Lower leg skin (tissue), 3 donors: ENCODE measurements around the gene CLDN9.

ENCODE experiments used
- POLR2A ChIP-seq, 2 donors: fragments of 450-650 bp; IDR thresholded peaks; one replicate each; pipeline ENCODE4 v1.6.1; 2016 to 2017; ENCODE audit warnings: antibody characterized with exemption in 2 of 2, mild to moderate bottlenecking in 1 of 2, moderate library complexity in 1 of 2
- TF ChIP-seq, protein P1 (sequence below), 3 donors: fragments of 450-650 bp; IDR thresholded peaks; one replicate each; pipeline ENCODE4 v1.5.1; 2016; ENCODE audit warnings: antibody characterized with exemption in 3 of 3, mild to moderate bottlenecking in 3 of 3, moderate library complexity in 2 of 3

DNA sequence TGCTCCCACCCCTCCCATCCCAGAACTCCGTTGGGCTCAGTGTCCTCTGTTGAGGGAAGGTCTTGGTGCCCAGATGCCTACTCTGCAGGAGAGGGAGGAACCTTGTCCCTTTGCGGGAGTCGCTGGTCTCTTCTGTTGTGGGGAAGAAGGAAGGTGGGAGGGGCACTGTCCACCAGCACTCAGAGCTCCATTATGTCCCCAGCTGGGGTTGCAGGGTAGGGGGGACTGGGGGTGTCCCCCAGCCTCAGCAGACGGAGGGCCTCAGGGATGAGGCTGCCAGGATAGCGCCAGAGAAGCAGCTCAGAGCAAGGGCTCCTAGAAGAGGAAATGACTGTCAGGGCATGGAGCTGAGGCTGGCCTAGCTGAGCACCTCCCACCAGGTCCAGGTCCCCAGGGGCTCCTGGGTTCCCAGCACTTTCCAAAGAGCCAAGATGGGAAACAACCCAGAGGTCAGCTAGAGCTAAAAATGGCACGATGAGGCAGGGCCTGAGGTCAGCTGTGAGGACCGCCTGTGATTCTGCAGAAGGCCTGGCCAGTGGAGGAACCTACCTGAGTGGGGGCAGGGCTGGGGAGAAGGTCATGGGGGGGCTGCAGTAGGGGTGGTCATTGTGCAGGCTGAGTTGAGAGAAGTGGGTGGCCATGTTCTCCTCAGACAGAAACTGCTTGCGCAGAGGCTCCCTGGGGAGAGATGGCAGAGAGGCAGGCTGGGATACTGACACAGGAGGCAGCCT is 10.1 kb downstream of the CLDN9 start:
- no peak for TF ChIP-seq POLR2A (IDR thresholded peaks at IDR 0.05)
- TF ChIP-seq, protein P1, sequence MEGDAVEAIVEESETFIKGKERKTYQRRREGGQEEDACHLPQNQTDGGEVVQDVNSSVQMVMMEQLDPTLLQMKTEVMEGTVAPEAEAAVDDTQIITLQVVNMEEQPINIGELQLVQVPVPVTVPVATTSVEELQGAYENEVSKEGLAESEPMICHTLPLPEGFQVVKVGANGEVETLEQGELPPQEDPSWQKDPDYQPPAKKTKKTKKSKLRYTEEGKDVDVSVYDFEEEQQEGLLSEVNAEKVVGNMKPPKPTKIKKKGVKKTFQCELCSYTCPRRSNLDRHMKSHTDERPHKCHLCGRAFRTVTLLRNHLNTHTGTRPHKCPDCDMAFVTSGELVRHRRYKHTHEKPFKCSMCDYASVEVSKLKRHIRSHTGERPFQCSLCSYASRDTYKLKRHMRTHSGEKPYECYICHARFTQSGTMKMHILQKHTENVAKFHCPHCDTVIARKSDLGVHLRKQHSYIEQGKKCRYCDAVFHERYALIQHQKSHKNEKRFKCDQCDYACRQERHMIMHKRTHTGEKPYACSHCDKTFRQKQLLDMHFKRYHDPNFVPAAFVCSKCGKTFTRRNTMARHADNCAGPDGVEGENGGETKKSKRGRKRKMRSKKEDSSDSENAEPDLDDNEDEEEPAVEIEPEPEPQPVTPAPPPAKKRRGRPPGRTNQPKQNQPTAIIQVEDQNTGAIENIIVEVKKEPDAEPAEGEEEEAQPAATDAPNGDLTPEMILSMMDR (IDR thresholded peaks at IDR 0.05), result no peak
